HEK293T (cell line): ENCODE measurements around the gene SLC38A3.

Source experiments
- ARNT ChIP-seq: fragments of 450-650 bp; IDR thresholded peaks from 2 replicates; pipeline ENCODE4 v1.6.1; 2017; ENCODE audit warnings: mild to moderate bottlenecking
- SP1 ChIP-seq: fragments of 450-650 bp; IDR thresholded peaks from 2 replicates; pipeline ENCODE4 v1.6.1; 2017

GRCh38 chr3:50230104-50230793 lies 25.2 kb downstream of the SLC38A3 start:
- no peak for TF ChIP-seq ARNT
- no peak for TF ChIP-seq SP1
